ENCODE results near the gene ITLN2. TPM values are rescaled to one million over a fixed set of nuclear protein-coding genes. Genes with fewer than 3 reads are reported as not detected.
A peak's percentile ranks its signal among the peaks of the same experiment; 100 is the strongest.

Gene ITLN2
- polyA plus RNA-seq, 2 of the 4 experiments (the other 2 are of a cell fraction): 0.22 to 0.30 TPM

DNA sequence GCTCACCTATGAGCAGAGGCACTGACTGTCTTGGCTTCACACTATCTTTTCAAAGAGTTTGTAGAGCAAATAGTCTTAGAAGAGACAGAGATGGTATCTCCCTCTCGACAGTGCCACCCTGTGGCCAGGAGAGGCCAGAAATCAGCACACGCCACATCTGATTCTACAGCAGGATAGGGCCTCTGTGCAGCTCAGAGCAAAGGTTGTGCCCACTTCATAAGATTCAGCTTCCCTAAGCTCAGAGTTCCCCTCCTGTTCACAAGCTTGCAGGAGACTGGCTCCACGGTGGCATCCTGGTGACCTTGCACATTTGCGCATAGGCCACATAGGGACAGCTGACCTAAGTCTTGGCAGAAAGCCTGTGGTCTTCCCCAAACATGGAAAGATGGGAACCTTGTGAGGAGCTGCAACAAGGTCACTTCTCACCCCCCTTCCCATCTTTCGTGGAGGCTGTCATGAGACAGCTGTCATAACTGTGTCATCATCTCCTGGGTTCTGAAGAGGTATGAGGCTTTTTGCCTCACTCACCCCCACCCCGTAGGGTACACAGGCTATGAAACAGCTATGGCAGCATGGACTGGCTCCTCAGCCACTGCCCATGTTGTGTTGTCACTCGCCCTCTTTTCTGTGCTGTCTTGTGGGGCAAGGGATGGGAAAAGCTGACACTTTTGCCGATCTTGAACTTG is 3.0 kb downstream of the ITLN2 start (continued):
- TF ChIP-seq NPAS2 (CRISPR knock-in tag; IDR thresholded peaks at IDR 0.05; ENCODE audit: borderline replicate concordance): no peak

DNA sequence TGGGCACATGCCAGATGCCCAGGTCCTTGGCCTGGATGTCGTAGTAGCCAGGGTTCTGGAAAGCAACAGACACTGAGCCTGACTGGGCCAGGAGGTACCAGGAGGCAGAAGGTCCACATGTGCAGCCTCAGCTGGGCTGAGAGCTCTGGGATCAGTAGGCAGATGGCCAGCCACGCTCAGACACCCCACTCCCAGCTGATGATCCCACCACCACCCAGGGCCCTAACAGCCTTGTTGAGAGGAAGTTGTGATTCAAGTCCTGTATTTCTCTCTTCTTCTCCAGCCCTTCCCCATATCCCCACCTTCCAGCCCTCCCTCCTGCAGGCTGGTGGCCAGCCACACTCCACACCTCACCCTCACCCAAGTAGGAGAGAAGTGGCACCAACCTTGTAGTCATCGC is 4.0 kb downstream of the ITLN2 start:
- DNase-seq (ENCODE audit: low read depth in 1 of 2, low spot score in 1 of 2): no peak

GRCh38 chr1:160949881-160950280 is 4.7 kb downstream of the ITLN2 start:
- no peak for FAIRE-seq
- peak overlapping the region; percentile 22; the same call in 1 of the 3 replicates for H3K4me2 ChIP-seq
- no peak overlapping the region for H3K4me3 ChIP-seq
- CTCF ChIA-PET: interaction anchor here (1.6 to 6.3 kb wide), 2 partner anchors 112 to 269 kb away, joined by 5 to 149 read pairs; no protein-coding TSS in a partner anchor
- no peak for DNase-seq (ENCODE audit: low read depth in 1 of 2, low spot score in 1 of 2)
- H3K9me3 ChIP-seq: no peaks in the 10 kb centered on the region
- POLR2A ChIA-PET: no interaction called here
- H3K4me1 ChIP-seq: peaks cover 63% of the 10 kb centered on the region
- no peak for ATAC-seq
- peak overlapping the region; percentile 59 to 74 for H3K27ac ChIP-seq
- TF ChIP-seq BHLHE40 (IDR thresholded peaks at IDR 0.05; ENCODE audit: low read depth, low read length) (no peak), ZFP36 (IDR thresholded peaks at IDR 0.05; ENCODE audit: borderline replicate concordance, partially characterized antibody) (no peak), HEYL (CRISPR knock-in tag; IDR thresholded peaks at IDR 0.05) (no peak), KDM1A (IDR thresholded peaks at IDR 0.05; ENCODE audit: low read depth) (no peak), MAFK (IDR thresholded peaks at IDR 0.05; ENCODE audit: partially characterized antibody) (no peak), HDAC2 (IDR thresholded peaks at IDR 0.05) (no peak), TP53 (CRISPR knock-in tag; IDR thresholded peaks at IDR 0.05) (no peak), POLR2AphosphoS2 (conservative IDR thresholded peaks at IDR 0.05; ENCODE audit: low read length) (no peak), NFE2L2 (conservative IDR thresholded peaks at IDR 0.05; ENCODE audit: low read length) (no peak), NR3C1 (IDR thresholded peaks at IDR 0.05) (no peak)
- 74% methylated on average over 2 of the region's 2 CpGs for whole genome bisulfite sequencing (ENCODE audit: missing lambda C conversion rate)

More for the DNA sequence above, 4.0 kb downstream of the ITLN2 start:
- H3K27ac ChIP-seq: peak overlapping the region; percentile 59 to 74; a peak in 5 of 6 replicates
- H3K9me3 ChIP-seq: no peaks in the 10 kb centered on the region
- 95% methylated on average over 3 of the region's 3 CpGs for WGBS (ENCODE audit: missing lambda C conversion rate)
- no peak overlapping the region for H3K4me3 ChIP-seq
- CTCF ChIA-PET: interaction anchor here (0.6 to 6.3 kb wide), 30 partner anchors 9 to 927 kb away, joined by 3 to 149 read pairs (median 5); partner anchors contain the start of gene CD48
- FAIRE-seq: no peak
- TF ChIP-seq NFE2L2 (conservative IDR thresholded peaks at IDR 0.05; ENCODE audit: low read length) (no peak), TFCP2L1 (CRISPR knock-in tag; IDR thresholded peaks at IDR 0.05) (no peak), CHD2 (IDR thresholded peaks at IDR 0.05; ENCODE audit: low read length, partially characterized antibody) (no peak), HOXB13 (CRISPR knock-in tag; IDR thresholded peaks at IDR 0.05; ENCODE audit: low read depth) (no peak), PBX3 (IDR thresholded peaks at IDR 0.05) (no peak), HEYL (CRISPR knock-in tag; IDR thresholded peaks at IDR 0.05) (no peak), FOSL2 (IDR thresholded peaks at IDR 0.05) (no peak), FOSL2 (CRISPR knock-in tag; IDR thresholded peaks at IDR 0.05) (no peak), RARB (CRISPR knock-in tag; IDR thresholded peaks at IDR 0.05) (no peak), RCOR1 (IDR thresholded peaks at IDR 0.05; ENCODE audit: low read depth, low read length) (no peak), FOSB (CRISPR knock-in tag; IDR thresholded peaks at IDR 0.05) (no peak), MYC (IDR thresholded peaks at IDR 0.05; ENCODE audit: borderline replicate concordance, low read length) (no peak), MAFK (IDR thresholded peaks at IDR 0.05; ENCODE audit: partially characterized antibody) (no peak), KDM5A (IDR thresholded peaks at IDR 0.05) (no peak)
- TF ChIP-seq, protein P1, sequence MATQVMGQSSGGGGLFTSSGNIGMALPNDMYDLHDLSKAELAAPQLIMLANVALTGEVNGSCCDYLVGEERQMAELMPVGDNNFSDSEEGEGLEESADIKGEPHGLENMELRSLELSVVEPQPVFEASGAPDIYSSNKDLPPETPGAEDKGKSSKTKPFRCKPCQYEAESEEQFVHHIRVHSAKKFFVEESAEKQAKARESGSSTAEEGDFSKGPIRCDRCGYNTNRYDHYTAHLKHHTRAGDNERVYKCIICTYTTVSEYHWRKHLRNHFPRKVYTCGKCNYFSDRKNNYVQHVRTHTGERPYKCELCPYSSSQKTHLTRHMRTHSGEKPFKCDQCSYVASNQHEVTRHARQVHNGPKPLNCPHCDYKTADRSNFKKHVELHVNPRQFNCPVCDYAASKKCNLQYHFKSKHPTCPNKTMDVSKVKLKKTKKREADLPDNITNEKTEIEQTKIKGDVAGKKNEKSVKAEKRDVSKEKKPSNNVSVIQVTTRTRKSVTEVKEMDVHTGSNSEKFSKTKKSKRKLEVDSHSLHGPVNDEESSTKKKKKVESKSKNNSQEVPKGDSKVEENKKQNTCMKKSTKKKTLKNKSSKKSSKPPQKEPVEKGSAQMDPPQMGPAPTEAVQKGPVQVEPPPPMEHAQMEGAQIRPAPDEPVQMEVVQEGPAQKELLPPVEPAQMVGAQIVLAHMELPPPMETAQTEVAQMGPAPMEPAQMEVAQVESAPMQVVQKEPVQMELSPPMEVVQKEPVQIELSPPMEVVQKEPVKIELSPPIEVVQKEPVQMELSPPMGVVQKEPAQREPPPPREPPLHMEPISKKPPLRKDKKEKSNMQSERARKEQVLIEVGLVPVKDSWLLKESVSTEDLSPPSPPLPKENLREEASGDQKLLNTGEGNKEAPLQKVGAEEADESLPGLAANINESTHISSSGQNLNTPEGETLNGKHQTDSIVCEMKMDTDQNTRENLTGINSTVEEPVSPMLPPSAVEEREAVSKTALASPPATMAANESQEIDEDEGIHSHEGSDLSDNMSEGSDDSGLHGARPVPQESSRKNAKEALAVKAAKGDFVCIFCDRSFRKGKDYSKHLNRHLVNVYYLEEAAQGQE (IDR thresholded peaks at IDR 0.05): no peak
- TF ChIP-seq, protein P2, sequence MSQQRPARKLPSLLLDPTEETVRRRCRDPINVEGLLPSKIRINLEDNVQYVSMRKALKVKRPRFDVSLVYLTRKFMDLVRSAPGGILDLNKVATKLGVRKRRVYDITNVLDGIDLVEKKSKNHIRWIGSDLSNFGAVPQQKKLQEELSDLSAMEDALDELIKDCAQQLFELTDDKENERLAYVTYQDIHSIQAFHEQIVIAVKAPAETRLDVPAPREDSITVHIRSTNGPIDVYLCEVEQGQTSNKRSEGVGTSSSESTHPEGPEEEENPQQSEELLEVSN (IDR thresholded peaks at IDR 0.05; ENCODE audit: borderline replicate concordance, low read depth): no peak
- ATAC-seq: no peak
- POLR2A ChIA-PET: no interaction called here
- H3K4me2 ChIP-seq: no peak overlapping the region
- H3K4me1 ChIP-seq: peaks cover 58% of the 10 kb centered on the region
